ENCODE measurements around the gene SLC6A20. TPM values are rescaled to one million over a fixed set of nuclear protein-coding genes. Genes with fewer than 3 reads are reported as not detected.

SLC6A20 gene
- total RNA-seq, 1 experiment from 2014 or later = 0.89 TPM

DNA sequence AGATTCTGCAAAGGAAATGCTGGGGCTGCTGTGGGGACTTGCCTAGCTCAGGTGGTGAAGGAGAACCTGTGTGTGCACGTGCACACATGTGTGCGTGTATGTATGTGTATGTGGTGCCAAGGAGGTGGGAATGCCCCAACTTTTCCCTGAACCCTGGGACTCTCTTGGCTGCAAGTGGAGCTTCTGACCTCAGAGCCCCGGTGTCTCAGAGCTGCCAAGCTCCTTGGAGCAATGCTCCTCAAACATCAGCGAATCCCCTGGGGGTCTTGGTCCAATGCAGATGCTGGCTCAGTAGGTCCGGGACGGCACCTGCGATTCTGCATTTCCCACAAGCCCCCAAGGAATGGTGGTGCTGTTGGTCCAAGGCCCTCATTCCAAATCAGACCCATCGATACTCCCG is 5.8 kb upstream of the SLC6A20 start:
- intact Hi-C loops (cut with micrococcal nuclease) = no loop called here
- Histone ChIP-seq H3K4me2 (ENCODE audit: low read length) (no peak overlapping the region), H3K36me3 (ENCODE audit: control insufficient read depth in 1 of 2, insufficient read depth in 2 of 2, low read length in 2 of 2) (no peaks in the 10 kb centered on the region), H3K4me3 (replicated peaks in 1 of 2; ENCODE audit: low read depth in 1 of 2, low read length in 2 of 2) (no peak overlapping the region), H3K27ac (ENCODE audit: low read depth, low read length) (no peak overlapping the region), H3K9me2 (ENCODE audit: insufficient read depth) (no peaks in the 10 kb centered on the region), H3K27me3 (ENCODE audit: insufficient read depth, low read length) (no peaks in the 10 kb centered on the region), H3K4me1 (ENCODE audit: control insufficient read depth in 1 of 2, insufficient read depth in 2 of 2, low read length in 2 of 2) (peaks cover 10 to 13% of the 10 kb centered on the region in 2 experiments), H4K20me1 (ENCODE audit: insufficient read depth) (no peaks in the 10 kb centered on the region), H3K9ac (ENCODE audit: low read length) (no peak overlapping the region), H3K79me2 (ENCODE audit: insufficient read depth, low read length) (no peaks in the 10 kb centered on the region), H2AFZ (ENCODE audit: low read depth, low read length, poor library complexity, severe bottlenecking) (no peak overlapping the region), H3K9me3 (ENCODE audit: control insufficient read depth in 1 of 2, insufficient read depth in 1 of 2, low read depth in 1 of 2, low read length in 2 of 2) (no peaks in the 10 kb centered on the region)
- no peak for TF ChIP-seq SIN3A (IDR thresholded peaks at IDR 0.05; ENCODE audit: low read depth)
- TF ChIP-seq SP1 (IDR thresholded peaks at IDR 0.05; ENCODE audit: low read depth) = no peak
- TF ChIP-seq MAX (IDR thresholded peaks at IDR 0.05) = no peak
- no peak for TF ChIP-seq SRF (IDR thresholded peaks at IDR 0.05; ENCODE audit: low read depth)
- no peak for TF ChIP-seq ZNF274 (IDR thresholded peaks at IDR 0.05; ENCODE audit: low read depth, low read length)
- TF ChIP-seq ZBTB33 (IDR thresholded peaks at IDR 0.05; ENCODE audit: extremely low read depth, insufficient replicate concordance, low read length) = no peak
- no peak for TF ChIP-seq FOSL1 (IDR thresholded peaks at IDR 0.05; ENCODE audit: low read depth)
- TF ChIP-seq ATF3 (IDR thresholded peaks at IDR 0.05) = no peak
- no peak for TF ChIP-seq ELF1 (IDR thresholded peaks at IDR 0.05; ENCODE audit: borderline replicate concordance, low read depth)
- TF ChIP-seq YY1 (IDR thresholded peaks at IDR 0.05; ENCODE audit: extremely low read depth, insufficient replicate concordance, low read depth, low read length) = no peak
- no peak for TF ChIP-seq RAD21 (IDR thresholded peaks at IDR 0.05; ENCODE audit: low read depth)
- no peak for TF ChIP-seq CEBPB (IDR thresholded peaks at IDR 0.05; ENCODE audit: low read depth)
- TF ChIP-seq EGR1 (IDR thresholded peaks at IDR 0.05; ENCODE audit: low read depth) = no peak
- no peak for TF ChIP-seq CBX3 (IDR thresholded peaks at IDR 0.05; ENCODE audit: low read depth)
- no peak for TF ChIP-seq POLR2AphosphoS5 (IDR thresholded peaks at IDR 0.05; ENCODE audit: low read depth, low read length)
- no peak for TF ChIP-seq REST (IDR thresholded peaks at IDR 0.05; ENCODE audit: low read depth)
- no peak for TF ChIP-seq EZH2phosphoT487 (IDR thresholded peaks at IDR 0.05; ENCODE audit: borderline replicate concordance)
- no peak for TF ChIP-seq EZH2 (IDR thresholded peaks at IDR 0.05)
- ATAC-seq (no peak), DNase-seq (ENCODE audit: low read depth, low spot score) (no peak)
- no TSS peak for BruUV-seq (replicated peaks)
- CTCF ChIA-PET = no interaction called here
- POLR2A ChIA-PET = no interaction called here
- RAD21 ChIA-PET (ENCODE audit: low non-redundant PET in 1 of 2, low total read pairs in 2 of 2, uncharacterized antibody in 2 of 2, unreplicated experiment in 2 of 2) = no interaction called here
